WTC11 (cell line): ENCODE measurements around the gene WDR31. TPM values are rescaled to one million over a fixed set of nuclear protein-coding genes. Genes with fewer than 3 reads are reported as not detected.

Experiments used
- ATAC-seq: fragments of 200-7000 bp; cut with Tn5 transposase; 2 replicates; pipeline ENCODE4 v1.10.0; 2021; ENCODE audit warnings: mild to moderate bottlenecking, moderate library complexity
- CTCF ChIA-PET: fragments of 300-600 bp; sonication (Branson Sonifier 250); formaldehyde crosslinking; loops from one replicate; lab custom pipeline; 2021; ENCODE audit warnings: antibody characterized with exemption; lab: Charles Lee
- POLR2A ChIA-PET: fragments of 350-600 bp; sonication (Branson Sonifier 250); formaldehyde crosslinking; loops from one replicate; lab custom pipeline; 2021; ENCODE audit warnings: antibody characterized with exemption; lab: Charles Lee
- DNase-seq: peaks from one replicate; pipeline ENCODE4 v3.0.0; 2021; ENCODE audit warnings: low spot score
- H3K27ac Mint-ChIP-seq: 2 replicates; pipeline ENCODE4 v1.8.0; 2021; ENCODE audit warnings: mixed read lengths
- H3K27me3 Mint-ChIP-seq: 2 replicates; pipeline ENCODE4 v1.8.0; 2021; ENCODE audit warnings: low read depth, mild to moderate bottlenecking, moderate library complexity, mixed read lengths
- H3K36me3 Mint-ChIP-seq: 2 replicates; pipeline ENCODE4 v1.8.0; 2021; ENCODE audit warnings: mixed read lengths
- H3K4me1 Mint-ChIP-seq: 2 replicates; pipeline ENCODE4 v1.8.0; 2022; ENCODE audit warnings: mixed read lengths
- H3K4me3 Mint-ChIP-seq: 2 replicates; pipeline ENCODE4 v1.8.0; 2021; ENCODE audit warnings: mild to moderate bottlenecking, moderate library complexity, mixed read lengths
- H3K9me3 Mint-ChIP-seq: 2 replicates; pipeline ENCODE4 v1.8.0; 2021; ENCODE audit warnings: mixed read lengths
- CREM ChIP-seq: sonication (generic); formaldehyde crosslinking; IDR thresholded peaks from 2 replicates; pipeline ENCODE4 v1.8.1; 2022; ENCODE audit warnings: mild to moderate bottlenecking, missing genetic modification reagents, moderate library complexity
- FOXJ3 ChIP-seq: sonication (generic); formaldehyde crosslinking; IDR thresholded peaks from 2 replicates; pipeline ENCODE4 v1.9.0; 2021; ENCODE audit warnings: missing genetic modification reagents, mild to moderate bottlenecking, borderline replicate concordance
- IRF2 ChIP-seq: sonication (generic); formaldehyde crosslinking; IDR thresholded peaks from 2 replicates; pipeline ENCODE4 v1.8.0; 2022; ENCODE audit warnings: low read depth, missing genetic modification reagents, borderline replicate concordance
- JAZF1 ChIP-seq: fragments of 250-450 bp; sonication (Bioruptor Pico); IDR thresholded peaks from 2 replicates; pipeline ENCODE4 v1.9.0; 2021; ENCODE audit warnings: moderate library complexity, mild to moderate bottlenecking, inconsistent platforms
- NFE2L1 ChIP-seq: sonication (generic); formaldehyde crosslinking; IDR thresholded peaks from 2 replicates; pipeline ENCODE4 v1.8.1; 2023; ENCODE audit warnings: missing genetic modification reagents
- NFYB ChIP-seq: sonication (generic); formaldehyde crosslinking; conservative IDR thresholded peaks from 2 replicates; pipeline ENCODE4 v1.8.0; 2022; ENCODE audit warnings: low read depth, missing genetic modification reagents
- PRRX2 ChIP-seq: fragments of 250-450 bp; sonication (Bioruptor Pico); IDR thresholded peaks from 2 replicates; pipeline ENCODE4 v1.8.0; 2021; ENCODE audit warnings: mild to moderate bottlenecking
- RELA ChIP-seq: sonication (generic); formaldehyde crosslinking; IDR thresholded peaks from 2 replicates; pipeline ENCODE4 v1.8.1; 2022; ENCODE audit warnings: missing genetic modification reagents, mild to moderate bottlenecking, borderline replicate concordance
- RORB ChIP-seq: fragments of 250-450 bp; sonication (Bioruptor Pico); IDR thresholded peaks from 2 replicates; pipeline ENCODE4 v1.9.0; 2021; ENCODE audit warnings: mild to moderate bottlenecking
- SMAD3 ChIP-seq: sonication (generic); formaldehyde crosslinking; IDR thresholded peaks from 2 replicates; pipeline ENCODE4 v1.8.0; 2022; ENCODE audit warnings: missing genetic modification reagents, mild to moderate bottlenecking, borderline replicate concordance
- SOX15 ChIP-seq: fragments of 250-450 bp; sonication (Bioruptor Pico); IDR thresholded peaks from 2 replicates; pipeline ENCODE4 v1.9.0; 2021; ENCODE audit warnings: mild to moderate bottlenecking
- SP1 ChIP-seq: sonication (generic); formaldehyde crosslinking; conservative IDR thresholded peaks from 2 replicates; pipeline ENCODE4 v1.8.1; 2022; ENCODE audit warnings: missing genetic modification reagents
- ZNF263 ChIP-seq: sonication (generic); formaldehyde crosslinking; IDR thresholded peaks from 2 replicates; pipeline ENCODE4 v1.8.1; 2022; ENCODE audit warnings: low read depth, mild to moderate bottlenecking, moderate library complexity, missing genetic modification reagents
- ZNF396 ChIP-seq: fragments of 250-450 bp; sonication (Bioruptor Pico); IDR thresholded peaks from 2 replicates; pipeline ENCODE4 v1.8.0; 2021; ENCODE audit warnings: mild to moderate bottlenecking, moderate library complexity, borderline replicate concordance
- ZNF416 ChIP-seq: fragments of 250-450 bp; sonication (Bioruptor Pico); IDR thresholded peaks from 2 replicates; pipeline ENCODE4 v1.9.0; 2021; ENCODE audit warnings: mild to moderate bottlenecking, inconsistent platforms
- total RNA-seq: library from RNA; stranded (reverse); gene quantifications from 3 replicates; pipeline ENCODE4 v1.2.3, GENCODE V29; 2021
- TF ChIP-seq, protein P1 (sequence below): sonication (generic); formaldehyde crosslinking; conservative IDR thresholded peaks from 2 replicates; pipeline ENCODE4 v1.8.1; 2022; ENCODE audit warnings: mild to moderate bottlenecking, missing genetic modification reagents
- TF ChIP-seq, protein P2 (sequence below): fragments of 250-450 bp; sonication (Bioruptor Pico); conservative IDR thresholded peaks from 2 replicates; pipeline ENCODE4 v1.9.0; 2021; ENCODE audit warnings: mild to moderate bottlenecking
- TF ChIP-seq, protein P3 (sequence below): sonication (generic); formaldehyde crosslinking; IDR thresholded peaks from 2 replicates; pipeline ENCODE4 v1.8.1; 2022; ENCODE audit warnings: low read depth, missing genetic modification reagents, borderline replicate concordance
- TF ChIP-seq, protein P4 (sequence below): sonication (generic); formaldehyde crosslinking; IDR thresholded peaks from 2 replicates; pipeline ENCODE4 v1.8.1; 2023; ENCODE audit warnings: mild to moderate bottlenecking, missing genetic modification reagents, borderline replicate concordance
- TF ChIP-seq, protein P5 (sequence below): sonication (generic); formaldehyde crosslinking; IDR thresholded peaks from 2 replicates; pipeline ENCODE4 v1.8.0; 2022; ENCODE audit warnings: mild to moderate bottlenecking, missing genetic modification reagents
- TF ChIP-seq, protein P6 (sequence below): sonication (generic); formaldehyde crosslinking; IDR thresholded peaks from 2 replicates; pipeline ENCODE4 v1.8.1; 2023; ENCODE audit warnings: mild to moderate bottlenecking, missing genetic modification reagents
- TF ChIP-seq, protein P7 (sequence below): sonication (generic); formaldehyde crosslinking; IDR thresholded peaks from 2 replicates; pipeline ENCODE4 v1.8.0; 2023; ENCODE audit warnings: mild to moderate bottlenecking, missing genetic modification reagents

The WDR31 gene
- total RNA-seq, 1 experiment from 2014 or later: 0.37 TPM

DNA sequence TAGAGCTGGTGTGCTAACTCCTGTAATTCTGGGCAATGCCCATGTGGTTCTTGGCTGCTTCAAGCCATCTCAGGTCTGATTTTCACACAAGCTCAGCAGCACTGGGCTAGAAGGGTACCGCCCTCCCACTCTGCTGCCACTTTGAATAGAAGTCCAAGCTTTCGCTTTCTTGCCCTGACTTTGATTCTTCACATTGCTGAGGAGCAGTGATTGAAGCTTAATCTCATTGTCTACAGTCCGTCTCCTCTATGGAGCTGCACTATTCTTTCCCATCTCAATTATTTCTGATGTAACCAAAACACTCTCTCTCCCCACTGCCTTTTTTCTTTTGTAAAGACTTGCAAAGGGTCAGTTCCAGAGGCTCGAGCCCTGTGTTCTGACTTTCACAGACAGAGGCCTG, 24.0 kb downstream of the WDR31 start (continued):
- TF ChIP-seq, protein P1, sequence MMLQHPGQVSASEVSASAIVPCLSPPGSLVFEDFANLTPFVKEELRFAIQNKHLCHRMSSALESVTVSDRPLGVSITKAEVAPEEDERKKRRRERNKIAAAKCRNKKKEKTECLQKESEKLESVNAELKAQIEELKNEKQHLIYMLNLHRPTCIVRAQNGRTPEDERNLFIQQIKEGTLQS (CRISPR knock-in tag): no peak
- TF ChIP-seq CREM (no peak), RORB (CRISPR knock-in tag) (no peak), RELA (CRISPR knock-in tag) (no peak), FOXJ3 (CRISPR knock-in tag) (no peak)

DNA sequence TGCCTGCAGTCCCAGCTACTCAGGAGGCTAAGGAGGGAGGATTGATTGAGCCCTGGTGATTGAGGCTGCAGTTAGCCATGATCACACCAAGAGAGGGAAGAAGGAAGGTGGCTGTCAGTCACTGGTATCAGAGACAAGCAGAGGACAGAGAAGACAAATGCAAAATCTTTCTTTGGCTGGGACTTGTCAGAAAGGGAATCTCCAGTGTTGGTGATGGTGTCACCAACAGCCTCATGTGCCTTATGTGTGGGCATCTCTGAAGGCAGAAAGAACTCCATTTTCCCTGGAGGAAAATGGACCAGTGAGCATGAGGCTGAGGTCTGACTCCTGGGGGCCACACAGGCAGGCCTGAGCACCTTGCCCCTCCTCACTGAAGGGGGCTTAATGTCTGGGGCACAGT, 24.8 kb downstream of the WDR31 start:
- H3K36me3 Mint-ChIP-seq: no peaks in the 10 kb centered on the region
- DNase-seq: no peak
- no peak overlapping the region for H3K4me3 Mint-ChIP-seq
- CTCF ChIA-PET: interaction anchor here (0.6 to 1.7 kb wide), 3 partner anchors 40 to 343 kb away, joined by 3 to 4 read pairs (median 3); no protein-coding TSS in a partner anchor
- H3K9me3 Mint-ChIP-seq: no peaks in the 10 kb centered on the region
- POLR2A ChIA-PET: no interaction called here
- peaks cover 7% of the 10 kb centered on the region for H3K27me3 Mint-ChIP-seq
- no peaks in the 10 kb centered on the region for H3K4me1 Mint-ChIP-seq
- no peak for ATAC-seq
- TF ChIP-seq, protein P2, sequence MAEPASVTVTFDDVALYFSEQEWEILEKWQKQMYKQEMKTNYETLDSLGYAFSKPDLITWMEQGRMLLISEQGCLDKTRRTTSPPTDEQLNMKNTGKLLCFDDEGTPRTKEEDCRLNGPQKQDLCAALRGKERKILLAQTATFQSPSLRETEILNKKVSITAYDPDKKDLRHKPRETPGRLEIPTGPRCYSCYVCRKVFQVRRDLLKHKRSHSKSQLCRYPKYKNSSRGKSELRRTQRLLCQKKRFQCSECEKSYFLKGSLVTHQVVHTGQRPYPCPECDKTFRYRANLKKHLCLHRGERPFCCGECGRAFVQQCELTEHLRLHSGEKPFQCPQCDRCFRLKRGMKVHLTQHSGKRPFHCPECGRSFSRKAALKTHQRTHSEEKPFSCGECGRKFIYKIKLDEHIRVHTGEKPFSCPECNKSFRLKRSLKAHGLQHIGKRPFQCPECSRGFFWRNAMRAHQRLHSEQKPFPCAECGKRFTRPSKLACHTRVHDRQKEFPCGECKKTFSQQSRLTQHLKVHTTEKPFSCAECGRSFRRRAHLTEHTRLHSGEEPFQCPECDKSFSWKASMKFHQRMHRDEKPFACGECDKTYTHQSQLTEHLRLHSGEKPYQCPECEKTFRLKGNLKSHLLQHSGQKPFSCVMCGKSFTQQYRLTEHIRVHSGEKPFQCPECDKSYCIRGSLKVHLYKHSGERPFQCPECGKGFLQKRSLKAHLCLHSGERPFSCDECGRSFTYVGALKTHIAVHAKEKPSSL (CRISPR knock-in tag): no peak
- TF ChIP-seq, protein P3, sequence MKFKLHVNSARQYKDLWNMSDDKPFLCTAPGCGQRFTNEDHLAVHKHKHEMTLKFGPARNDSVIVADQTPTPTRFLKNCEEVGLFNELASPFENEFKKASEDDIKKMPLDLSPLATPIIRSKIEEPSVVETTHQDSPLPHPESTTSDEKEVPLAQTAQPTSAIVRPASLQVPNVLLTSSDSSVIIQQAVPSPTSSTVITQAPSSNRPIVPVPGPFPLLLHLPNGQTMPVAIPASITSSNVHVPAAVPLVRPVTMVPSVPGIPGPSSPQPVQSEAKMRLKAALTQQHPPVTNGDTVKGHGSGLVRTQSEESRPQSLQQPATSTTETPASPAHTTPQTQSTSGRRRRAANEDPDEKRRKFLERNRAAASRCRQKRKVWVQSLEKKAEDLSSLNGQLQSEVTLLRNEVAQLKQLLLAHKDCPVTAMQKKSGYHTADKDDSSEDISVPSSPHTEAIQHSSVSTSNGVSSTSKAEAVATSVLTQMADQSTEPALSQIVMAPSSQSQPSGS (CRISPR knock-in tag): no peak
- TF ChIP-seq JAZF1 (CRISPR knock-in tag) (no peak), SOX15 (CRISPR knock-in tag) (no peak), IRF2 (CRISPR knock-in tag) (no peak), NFE2L1 (no peak), NFYB (CRISPR knock-in tag) (no peak), ZNF263 (CRISPR knock-in tag) (no peak)
- TF ChIP-seq, protein P4, sequence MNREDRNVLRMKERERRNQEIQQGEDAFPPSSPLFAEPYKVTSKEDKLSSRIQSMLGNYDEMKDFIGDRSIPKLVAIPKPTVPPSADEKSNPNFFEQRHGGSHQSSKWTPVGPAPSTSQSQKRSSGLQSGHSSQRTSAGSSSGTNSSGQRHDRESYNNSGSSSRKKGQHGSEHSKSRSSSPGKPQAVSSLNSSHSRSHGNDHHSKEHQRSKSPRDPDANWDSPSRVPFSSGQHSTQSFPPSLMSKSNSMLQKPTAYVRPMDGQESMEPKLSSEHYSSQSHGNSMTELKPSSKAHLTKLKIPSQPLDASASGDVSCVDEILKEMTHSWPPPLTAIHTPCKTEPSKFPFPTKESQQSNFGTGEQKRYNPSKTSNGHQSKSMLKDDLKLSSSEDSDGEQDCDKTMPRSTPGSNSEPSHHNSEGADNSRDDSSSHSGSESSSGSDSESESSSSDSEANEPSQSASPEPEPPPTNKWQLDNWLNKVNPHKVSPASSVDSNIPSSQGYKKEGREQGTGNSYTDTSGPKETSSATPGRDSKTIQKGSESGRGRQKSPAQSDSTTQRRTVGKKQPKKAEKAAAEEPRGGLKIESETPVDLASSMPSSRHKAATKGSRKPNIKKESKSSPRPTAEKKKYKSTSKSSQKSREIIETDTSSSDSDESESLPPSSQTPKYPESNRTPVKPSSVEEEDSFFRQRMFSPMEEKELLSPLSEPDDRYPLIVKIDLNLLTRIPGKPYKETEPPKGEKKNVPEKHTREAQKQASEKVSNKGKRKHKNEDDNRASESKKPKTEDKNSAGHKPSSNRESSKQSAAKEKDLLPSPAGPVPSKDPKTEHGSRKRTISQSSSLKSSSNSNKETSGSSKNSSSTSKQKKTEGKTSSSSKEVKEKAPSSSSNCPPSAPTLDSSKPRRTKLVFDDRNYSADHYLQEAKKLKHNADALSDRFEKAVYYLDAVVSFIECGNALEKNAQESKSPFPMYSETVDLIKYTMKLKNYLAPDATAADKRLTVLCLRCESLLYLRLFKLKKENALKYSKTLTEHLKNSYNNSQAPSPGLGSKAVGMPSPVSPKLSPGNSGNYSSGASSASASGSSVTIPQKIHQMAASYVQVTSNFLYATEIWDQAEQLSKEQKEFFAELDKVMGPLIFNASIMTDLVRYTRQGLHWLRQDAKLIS (CRISPR knock-in tag): no peak
- no peak overlapping the region for H3K27ac Mint-ChIP-seq

DNA sequence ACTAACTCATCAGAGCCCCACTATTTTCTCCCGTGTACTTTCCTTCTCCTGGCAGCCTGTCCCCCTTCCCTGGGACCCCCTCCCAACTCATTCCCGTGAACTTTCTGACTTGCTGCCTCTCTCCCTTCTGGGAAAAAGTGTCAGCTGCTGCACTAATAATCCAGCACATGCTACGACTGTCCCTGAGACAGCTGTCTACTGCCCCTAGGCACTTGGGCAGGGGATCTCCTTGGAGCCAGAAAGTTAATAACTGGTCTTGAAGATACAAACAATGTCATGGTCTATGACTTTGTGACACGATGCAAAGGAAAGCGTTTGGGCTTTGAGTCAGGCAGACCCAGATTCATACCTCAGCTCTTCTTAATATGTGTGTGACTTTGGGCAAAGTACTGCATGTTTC, 26.8 kb downstream of the WDR31 start:
- H3K27ac Mint-ChIP-seq: no peak overlapping the region
- no peak for TF ChIP-seq PRRX2
- TF ChIP-seq SMAD3 (CRISPR knock-in tag): no peak
- no peak for TF ChIP-seq ZNF416
- TF ChIP-seq, protein P5, sequence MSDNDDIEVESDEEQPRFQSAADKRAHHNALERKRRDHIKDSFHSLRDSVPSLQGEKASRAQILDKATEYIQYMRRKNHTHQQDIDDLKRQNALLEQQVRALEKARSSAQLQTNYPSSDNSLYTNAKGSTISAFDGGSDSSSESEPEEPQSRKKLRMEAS: no peak
- TF ChIP-seq, protein P6, sequence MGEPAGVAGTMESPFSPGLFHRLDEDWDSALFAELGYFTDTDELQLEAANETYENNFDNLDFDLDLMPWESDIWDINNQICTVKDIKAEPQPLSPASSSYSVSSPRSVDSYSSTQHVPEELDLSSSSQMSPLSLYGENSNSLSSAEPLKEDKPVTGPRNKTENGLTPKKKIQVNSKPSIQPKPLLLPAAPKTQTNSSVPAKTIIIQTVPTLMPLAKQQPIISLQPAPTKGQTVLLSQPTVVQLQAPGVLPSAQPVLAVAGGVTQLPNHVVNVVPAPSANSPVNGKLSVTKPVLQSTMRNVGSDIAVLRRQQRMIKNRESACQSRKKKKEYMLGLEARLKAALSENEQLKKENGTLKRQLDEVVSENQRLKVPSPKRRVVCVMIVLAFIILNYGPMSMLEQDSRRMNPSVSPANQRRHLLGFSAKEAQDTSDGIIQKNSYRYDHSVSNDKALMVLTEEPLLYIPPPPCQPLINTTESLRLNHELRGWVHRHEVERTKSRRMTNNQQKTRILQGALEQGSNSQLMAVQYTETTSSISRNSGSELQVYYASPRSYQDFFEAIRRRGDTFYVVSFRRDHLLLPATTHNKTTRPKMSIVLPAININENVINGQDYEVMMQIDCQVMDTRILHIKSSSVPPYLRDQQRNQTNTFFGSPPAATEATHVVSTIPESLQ (CRISPR knock-in tag): no peak
- TF ChIP-seq ZNF396 (CRISPR knock-in tag): no peak
- no peak for TF ChIP-seq NFYB (CRISPR knock-in tag)
- TF ChIP-seq JAZF1 (CRISPR knock-in tag): no peak
- no peak for TF ChIP-seq RELA (CRISPR knock-in tag)
- no peak for TF ChIP-seq SP1
- TF ChIP-seq, protein P7, sequence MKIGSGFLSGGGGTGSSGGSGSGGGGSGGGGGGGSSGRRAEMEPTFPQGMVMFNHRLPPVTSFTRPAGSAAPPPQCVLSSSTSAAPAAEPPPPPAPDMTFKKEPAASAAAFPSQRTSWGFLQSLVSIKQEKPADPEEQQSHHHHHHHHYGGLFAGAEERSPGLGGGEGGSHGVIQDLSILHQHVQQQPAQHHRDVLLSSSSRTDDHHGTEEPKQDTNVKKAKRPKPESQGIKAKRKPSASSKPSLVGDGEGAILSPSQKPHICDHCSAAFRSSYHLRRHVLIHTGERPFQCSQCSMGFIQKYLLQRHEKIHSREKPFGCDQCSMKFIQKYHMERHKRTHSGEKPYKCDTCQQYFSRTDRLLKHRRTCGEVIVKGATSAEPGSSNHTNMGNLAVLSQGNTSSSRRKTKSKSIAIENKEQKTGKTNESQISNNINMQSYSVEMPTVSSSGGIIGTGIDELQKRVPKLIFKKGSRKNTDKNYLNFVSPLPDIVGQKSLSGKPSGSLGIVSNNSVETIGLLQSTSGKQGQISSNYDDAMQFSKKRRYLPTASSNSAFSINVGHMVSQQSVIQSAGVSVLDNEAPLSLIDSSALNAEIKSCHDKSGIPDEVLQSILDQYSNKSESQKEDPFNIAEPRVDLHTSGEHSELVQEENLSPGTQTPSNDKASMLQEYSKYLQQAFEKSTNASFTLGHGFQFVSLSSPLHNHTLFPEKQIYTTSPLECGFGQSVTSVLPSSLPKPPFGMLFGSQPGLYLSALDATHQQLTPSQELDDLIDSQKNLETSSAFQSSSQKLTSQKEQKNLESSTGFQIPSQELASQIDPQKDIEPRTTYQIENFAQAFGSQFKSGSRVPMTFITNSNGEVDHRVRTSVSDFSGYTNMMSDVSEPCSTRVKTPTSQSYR (CRISPR knock-in tag): no peak

More for the DNA sequence above, 26.8 kb downstream of the WDR31 start:
- Mint-ChIP-seq H3K27me3 (no peaks in the 10 kb centered on the region; the same call in 1 of the 2 replicates), H3K36me3 (no peaks in the 10 kb centered on the region), H3K9me3 (no peaks in the 10 kb centered on the region), H3K4me1 (no peaks in the 10 kb centered on the region), H3K4me3 (no peak overlapping the region)
- DNase-seq (no peak), ATAC-seq (no peak)
- CTCF ChIA-PET: no interaction called here
- POLR2A ChIA-PET: no interaction called here
